GDM1 (cell line): ENCODE data around the gene RILPL1.
"Not testable (repeated sequence)": the region's sequence is repeated elsewhere in the genome, so short reads cannot be mapped to it uniquely, and the experiment has no call there.

Experiments used
- DNase-seq: peaks from one replicate; lab custom pipeline; 2025; lab: John Stamatoyannopoulos, UW

The RILPL1 gene, protein sequence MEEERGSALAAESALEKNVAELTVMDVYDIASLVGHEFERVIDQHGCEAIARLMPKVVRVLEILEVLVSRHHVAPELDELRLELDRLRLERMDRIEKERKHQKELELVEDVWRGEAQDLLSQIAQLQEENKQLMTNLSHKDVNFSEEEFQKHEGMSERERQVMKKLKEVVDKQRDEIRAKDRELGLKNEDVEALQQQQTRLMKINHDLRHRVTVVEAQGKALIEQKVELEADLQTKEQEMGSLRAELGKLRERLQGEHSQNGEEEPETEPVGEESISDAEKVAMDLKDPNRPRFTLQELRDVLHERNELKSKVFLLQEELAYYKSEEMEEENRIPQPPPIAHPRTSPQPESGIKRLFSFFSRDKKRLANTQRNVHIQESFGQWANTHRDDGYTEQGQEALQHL

GRCh38 chr12:123533672-123534643, at the start of gene RILPL1:
RILPL1 (minus strand) TSS chr12:123533719; CDS start chr12:123533482, 237 bp downstream.
- no peak for DNase-seq

GRCh38 chr12:123580772-123581171, 47.3 kb upstream of the RILPL1 start:
- DNase-seq = no peak

DNA sequence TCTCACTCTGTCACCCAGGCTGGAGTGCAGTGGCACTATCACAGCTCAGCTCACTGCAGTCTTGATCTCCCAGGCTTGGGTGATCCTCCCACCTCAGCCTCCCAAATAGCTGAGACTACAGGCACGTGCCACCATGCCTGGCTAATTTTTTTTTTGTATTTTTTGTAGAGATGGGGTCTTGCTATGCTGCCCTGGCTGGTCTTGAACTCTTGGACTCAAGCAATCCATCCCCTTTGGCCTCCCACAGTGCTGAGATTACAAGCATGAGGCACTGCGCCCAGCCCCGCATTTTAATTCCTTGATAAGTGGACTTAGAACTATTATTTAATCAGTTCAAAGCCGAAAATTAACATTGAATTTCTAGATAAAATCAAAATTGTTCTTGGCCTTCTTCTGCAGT, 45.3 kb upstream of the RILPL1 start:
- DNase-seq = not testable (repeated sequence)

- no peak for DNase-seq
These were observed 44.7 kb upstream of the RILPL1 start for GRCh38 chr12:123578243-123578642.

- DNase-seq = no peak
These were observed 43.1 kb upstream of the RILPL1 start for GRCh38 chr12:123576611-123577010.

- DNase-seq = no peak
These were observed 40.4 kb upstream of the RILPL1 start for GRCh38 chr12:123573870-123574269.

- no peak for DNase-seq
These were observed 38.9 kb upstream of the RILPL1 start for GRCh38 chr12:123572391-123572790.

- DNase-seq = no peak
These were observed 37.9 kb upstream of the RILPL1 start for GRCh38 chr12:123571343-123571813.

DNA sequence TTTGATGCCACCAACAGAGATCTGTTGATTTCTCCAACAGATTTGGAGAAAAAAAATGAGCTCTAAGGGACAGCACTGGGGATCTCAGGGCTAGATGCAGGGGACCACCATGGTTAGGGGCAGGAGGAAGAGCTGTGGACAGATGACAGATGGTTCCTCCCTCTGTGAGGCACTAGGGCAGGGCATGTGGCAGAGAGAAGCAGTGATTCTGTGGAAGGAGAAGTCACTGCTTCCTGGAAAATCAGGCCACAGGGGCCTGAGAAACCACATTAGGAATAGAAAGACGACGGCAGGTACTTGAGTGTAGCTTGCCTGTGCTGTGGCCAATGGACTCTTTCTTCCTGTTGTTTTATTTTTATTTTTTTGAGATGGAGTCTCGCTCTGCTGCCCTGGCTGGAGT, 25.9 kb upstream of the RILPL1 start:
- no peak for DNase-seq

DNA sequence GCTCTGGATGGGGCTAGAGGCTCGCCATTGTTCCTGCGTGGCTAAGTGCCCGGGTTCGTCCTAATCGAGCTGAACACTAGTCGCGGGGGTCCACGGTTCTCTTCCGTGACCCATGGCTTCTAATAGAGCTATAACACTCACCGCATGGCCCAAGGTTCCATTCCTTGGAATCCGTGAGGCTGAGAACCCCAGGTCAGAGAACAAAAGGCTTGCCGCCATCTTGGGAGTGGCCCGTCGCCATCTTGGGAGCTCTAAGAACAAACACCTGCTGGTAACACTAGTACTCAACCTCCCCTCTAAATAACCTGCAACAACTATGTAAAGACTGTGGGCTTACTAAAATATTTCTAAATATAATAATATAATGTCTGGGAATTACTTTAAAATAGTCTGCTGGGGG, 25.0 kb upstream of the RILPL1 start:
- DNase-seq = not testable (repeated sequence)

DNA sequence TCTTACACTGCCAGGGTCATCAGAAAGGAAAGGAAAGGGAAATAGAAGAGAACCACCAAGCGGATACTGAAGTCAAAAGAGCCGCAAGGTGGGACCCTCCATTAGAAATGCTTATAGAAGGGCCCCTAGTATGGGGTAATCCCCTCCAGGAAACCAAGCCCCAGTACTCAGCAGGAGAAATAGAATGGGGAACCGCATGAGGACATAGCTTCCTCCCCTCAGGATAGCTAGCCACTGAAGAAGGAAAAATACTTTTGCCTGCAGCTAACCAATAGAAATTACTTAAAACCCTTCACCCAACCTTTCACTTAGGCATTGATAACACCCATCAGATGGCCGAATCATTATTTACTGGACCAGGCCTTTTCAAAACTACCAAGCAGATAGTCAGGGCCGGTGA, 21.3 kb upstream of the RILPL1 start:
- DNase-seq = not testable (repeated sequence)

- DNase-seq = not testable (repeated sequence)
These were observed 20.6 kb upstream of the RILPL1 start for GRCh38 chr12:123554136-123554535.

DNA sequence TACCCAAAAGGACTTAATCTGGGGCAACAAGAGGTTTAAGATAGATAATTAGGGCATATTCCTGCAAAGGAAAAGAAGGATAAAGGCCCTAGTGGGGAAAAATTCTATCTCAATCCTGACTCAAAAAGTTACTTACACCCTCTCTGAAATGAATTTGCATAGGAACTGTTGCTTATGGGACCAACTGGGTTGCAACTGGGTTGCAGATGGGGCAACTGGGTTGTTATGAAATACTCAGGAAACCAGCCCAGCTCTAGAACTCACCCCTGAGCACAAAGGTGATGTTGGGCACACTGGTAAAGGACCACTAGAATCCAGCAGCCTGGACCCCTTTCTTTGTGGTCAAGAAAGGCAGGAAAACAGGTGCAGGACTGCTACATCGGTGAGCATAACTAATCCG, 17.2 kb upstream of the RILPL1 start:
- no peak for DNase-seq

DNA sequence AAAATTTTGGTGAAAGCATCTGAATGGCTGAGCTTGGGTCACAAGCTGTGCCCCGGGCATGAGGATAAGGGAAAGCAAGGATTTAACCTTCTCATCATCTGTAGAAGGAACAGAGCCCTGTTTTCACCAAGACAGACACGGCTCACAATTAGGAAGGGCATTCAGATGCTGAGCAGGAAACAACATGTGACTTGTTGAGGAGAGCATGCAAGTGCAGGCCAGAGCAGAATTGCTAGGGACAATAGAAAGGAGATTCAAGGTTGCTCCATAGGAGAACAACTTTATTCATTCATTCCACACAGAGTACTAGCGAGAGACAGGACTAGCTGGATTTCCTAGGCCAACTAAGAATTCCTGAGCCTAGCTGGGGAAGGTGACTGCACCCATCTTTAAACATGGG, 14.6 kb upstream of the RILPL1 start:
- DNase-seq = no peak

- DNase-seq = no peak
These were observed 12.8 kb upstream of the RILPL1 start for GRCh38 chr12:123546281-123546680.

DNA sequence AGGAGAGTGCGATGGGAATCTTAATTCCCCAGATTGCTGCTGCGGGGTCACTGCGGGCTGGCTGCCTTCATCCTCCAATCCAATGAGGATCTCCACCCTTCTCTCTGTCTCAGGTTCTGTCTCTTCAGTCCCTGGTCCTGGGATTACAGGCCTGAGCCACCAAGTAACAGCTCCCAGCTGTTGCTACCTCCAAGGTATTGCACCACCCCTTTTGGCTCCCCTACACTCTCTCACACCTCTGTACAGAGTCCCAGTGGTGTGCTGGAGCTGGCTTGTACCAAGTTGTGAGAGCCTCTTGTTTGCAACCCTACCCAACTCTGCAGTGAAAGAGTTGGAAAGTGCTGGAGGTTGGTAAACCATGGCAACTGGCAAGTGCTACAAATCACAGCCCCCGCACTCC, 10.0 kb upstream of the RILPL1 start:
- no peak for DNase-seq

GRCh38 chr12:123540899-123541662, 7.6 kb upstream of the RILPL1 start:
- DNase-seq = no peak

DNA sequence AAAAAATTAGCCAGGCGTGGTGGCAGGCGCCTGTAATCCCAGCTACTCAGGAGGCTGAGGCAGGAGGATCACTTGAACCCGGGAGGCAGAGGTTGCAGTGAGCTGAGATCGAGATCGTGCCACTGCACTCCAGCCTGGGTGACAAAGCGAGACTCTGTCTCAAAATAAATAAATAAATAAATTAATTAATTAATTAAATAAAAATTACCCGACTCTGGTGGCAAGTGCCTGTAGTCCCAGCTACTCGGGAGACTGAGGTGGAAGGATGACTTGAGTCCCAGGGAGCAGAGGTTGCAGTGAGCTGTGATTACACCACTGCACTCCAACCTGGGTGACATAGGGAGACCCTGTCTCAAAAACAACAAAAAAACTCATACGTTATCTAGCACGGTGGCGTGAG, 2.4 kb upstream of the RILPL1 start:
- DNase-seq = not testable (repeated sequence)

DNA sequence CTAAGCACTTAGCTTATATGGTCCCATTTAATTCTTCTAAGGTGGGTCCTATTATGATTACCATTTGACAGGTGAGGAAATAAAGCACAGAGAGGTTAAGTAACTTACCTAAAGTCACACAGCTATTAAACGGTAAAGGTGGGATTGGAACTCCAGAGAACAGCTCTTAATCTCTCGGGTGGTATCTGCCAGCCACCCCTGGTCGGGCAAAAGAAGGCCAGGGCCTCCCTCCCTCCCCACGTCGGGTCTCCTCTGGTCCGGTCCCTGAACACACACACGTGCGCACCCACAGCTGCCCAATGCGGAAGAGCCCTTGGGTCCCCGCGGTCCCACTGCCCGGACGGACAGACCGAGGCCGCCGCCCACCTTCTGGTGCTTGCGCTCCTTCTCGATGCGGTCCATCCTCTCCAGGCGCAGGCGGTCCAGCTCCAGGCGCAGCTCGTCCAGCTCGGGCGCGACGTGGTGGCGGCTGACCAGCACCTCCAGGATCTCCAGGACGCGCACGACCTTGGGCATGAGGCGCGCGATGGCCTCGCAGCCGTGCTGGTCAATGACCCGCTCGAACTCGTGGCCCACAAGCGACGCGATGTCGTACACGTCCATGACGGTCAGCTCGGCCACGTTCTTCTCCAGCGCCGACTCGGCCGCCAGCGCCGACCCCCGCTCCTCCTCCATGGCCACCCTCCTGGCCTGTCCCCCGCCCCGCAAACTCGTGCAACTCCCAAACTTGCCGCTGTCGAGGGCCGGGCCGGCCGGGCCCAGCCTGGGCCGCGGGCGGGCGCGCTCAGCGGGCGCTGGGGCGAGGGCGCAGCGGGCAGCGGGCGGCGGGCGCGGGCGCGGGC, 490 bp downstream of the RILPL1 start:
- DNase-seq = no peak

DNA sequence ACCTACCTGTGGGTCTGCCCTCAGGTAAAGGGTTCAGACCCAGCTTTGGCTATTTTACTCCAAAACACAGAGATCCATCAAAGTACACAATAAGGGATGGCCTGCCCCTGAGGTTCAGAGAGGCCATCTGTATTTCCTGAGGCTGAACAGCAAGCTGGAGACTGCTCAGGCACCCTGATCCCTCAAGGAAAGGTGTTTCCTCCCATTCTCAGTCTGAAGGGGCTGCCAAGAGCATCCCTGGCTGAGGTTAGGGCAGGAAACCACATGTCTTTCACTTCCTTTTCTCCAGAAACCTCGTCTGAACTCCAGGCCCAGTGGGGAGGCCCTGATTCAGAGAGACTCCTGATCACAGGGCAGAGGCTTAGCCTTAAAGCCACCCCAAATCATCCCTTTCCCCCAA, 1.5 kb downstream of the RILPL1 start:
- DNase-seq = peak; percentile 72

GRCh38 chr12:123531091-123531490, 2.4 kb downstream of the RILPL1 start:
- no peak for DNase-seq
